Stimulated activated CD4-positive, alpha-beta T cell treated with anti-CD3 and anti-CD28 coated beads, TNF-alpha, amount 100 ng/mL, for 1 hour (primary cell): ENCODE results near the gene SCGB2B2.
A peak's percentile ranks its signal among the peaks of the same experiment; 100 is the strongest.
"Not testable (repeated sequence)": the region's sequence is repeated elsewhere in the genome, so short reads cannot be mapped to it uniquely, and the experiment has no call there.

Source experiments
- DNase-seq, 3 donors: peaks; one replicate each; pipeline ENCODE4 v3.0.0-alpha.2; 2020; ENCODE audit warnings: low read depth in 3 of 3, low spot score in 1 of 3

SCGB2B2 gene

GRCh38 chr19:34676697-34677385 is at the start of gene SCGB2B2:
TSS of gene SCGB2B2 (minus strand) at chr19:34677159. CDS start at chr19:34594563, 82,596 bp downstream.
- peak in 1 of 3 donors; percentile 36 for DNase-seq

- DNase-seq = no peak
Observed at GRCh38 chr19:34725400-34725799, 48.4 kb upstream of the SCGB2B2 start.

GRCh38 chr19:34722353-34722752 is 45.4 kb upstream of the SCGB2B2 start:
- no peak for DNase-seq

GRCh38 chr19:34715357-34715756 is 38.4 kb upstream of the SCGB2B2 start:
- no peak for DNase-seq

GRCh38 chr19:34713262-34713637 is 36.3 kb upstream of the SCGB2B2 start:
- no peak for DNase-seq

GRCh38 chr19:34712395-34713261 is 35.7 kb upstream of the SCGB2B2 start:
- peak in 2 of 3 donors; percentile 25 to 30 for DNase-seq

- DNase-seq = no peak
Observed at GRCh38 chr19:34711890-34712289, 34.9 kb upstream of the SCGB2B2 start.

- no peak for DNase-seq
Observed at GRCh38 chr19:34707661-34708060, 30.7 kb upstream of the SCGB2B2 start.

GRCh38 chr19:34692549-34692948 is 15.6 kb upstream of the SCGB2B2 start:
- no peak for DNase-seq

- DNase-seq = no peak
Observed at GRCh38 chr19:34690372-34690771, 13.4 kb upstream of the SCGB2B2 start.

- no peak for DNase-seq
Observed at GRCh38 chr19:34688592-34688991, 11.6 kb upstream of the SCGB2B2 start.

- DNase-seq = no peak
Observed at GRCh38 chr19:34687348-34687747, 10.4 kb upstream of the SCGB2B2 start.

GRCh38 chr19:34686455-34686854 is 9.5 kb upstream of the SCGB2B2 start:
- DNase-seq = no peak

- not testable (repeated sequence) for DNase-seq
Observed at GRCh38 chr19:34685266-34685665, 8.3 kb upstream of the SCGB2B2 start.

- no peak for DNase-seq
Observed at GRCh38 chr19:34681478-34681877, 4.5 kb upstream of the SCGB2B2 start.

- DNase-seq = no peak
Observed at GRCh38 chr19:34678421-34678820, 1.5 kb upstream of the SCGB2B2 start.

GRCh38 chr19:34678085-34678412 is 1.1 kb upstream of the SCGB2B2 start:
- no peak for DNase-seq

GRCh38 chr19:34677386-34678084 is 576 bp upstream of the SCGB2B2 start, which contains the start of gene ZNF302:
TSS of gene ZNF302 (plus strand) at chr19:34677678. CDS start at chr19:34678805, 1,127 bp downstream.
- DNase-seq = peak; percentile 79 to 91 (median 82)

GRCh38 chr19:34675919-34676318 is 1.0 kb downstream of the SCGB2B2 start:
- no peak for DNase-seq

- no peak for DNase-seq
Observed at GRCh38 chr19:34675250-34675649, 1.7 kb downstream of the SCGB2B2 start.

- no peak for DNase-seq
Observed at GRCh38 chr19:34673590-34673989, 3.4 kb downstream of the SCGB2B2 start.

GRCh38 chr19:34671972-34672371 is 5.0 kb downstream of the SCGB2B2 start:
- DNase-seq = no peak
